HG02885 (cell line): ENCODE results near the gene MYF6.
A peak's percentile ranks its signal among the peaks of the same experiment; 100 is the strongest.

ENCODE experiments used
- ATAC-seq: cut with Tn5 transposase; IDR thresholded peaks from one replicate; pipeline ENCODE4 v1.9.1; 2021; ENCODE audit warnings: mild to moderate bottlenecking; ENCODE audit not compliant: unreplicated experiment, poor library complexity

The MYF6 gene

GRCh38 chr12:80747800-80748199, 40.4 kb downstream of the MYF6 start:
- no peak for ATAC-seq

DNA sequence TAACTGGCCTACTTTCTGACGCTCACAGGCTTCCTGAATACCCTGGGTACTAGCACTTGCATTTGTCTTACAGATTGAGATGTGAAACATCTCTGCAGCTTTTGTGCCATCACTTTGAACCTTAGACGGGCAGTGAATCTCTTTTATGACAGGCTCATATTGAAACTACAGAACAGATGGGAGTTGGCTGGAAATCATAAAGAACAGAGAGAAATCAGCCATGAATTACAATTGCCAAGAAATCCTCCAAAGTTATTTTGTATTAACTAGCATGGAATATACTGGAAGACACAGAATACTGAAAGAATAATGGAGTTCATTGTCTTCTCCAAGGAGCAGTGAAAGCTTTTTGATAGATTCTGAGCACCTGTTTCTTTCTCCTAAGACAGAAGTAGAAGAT, 42.0 kb downstream of the MYF6 start:
- no peak for ATAC-seq

- ATAC-seq = no peak
These were observed 45.0 kb downstream of the MYF6 start for GRCh38 chr12:80752464-80752863.

DNA sequence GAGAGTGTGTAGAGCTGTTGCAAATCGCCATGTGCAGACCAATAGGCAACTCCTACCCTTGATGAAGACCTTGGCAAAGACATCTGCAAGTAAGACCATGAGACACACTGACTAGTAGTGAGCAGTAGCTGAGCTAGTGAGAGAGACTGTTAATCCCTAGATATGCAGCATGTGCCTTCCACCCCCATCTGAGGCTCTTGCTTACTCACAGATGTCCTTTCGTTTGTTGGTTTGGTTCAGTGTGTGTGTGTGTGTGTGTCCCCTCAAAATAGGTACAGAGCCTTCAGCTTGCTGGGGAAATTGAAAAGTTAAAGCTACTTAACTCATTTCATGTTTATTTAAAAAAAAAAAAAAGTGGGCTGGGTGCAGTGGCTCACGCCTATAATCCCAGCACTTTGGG, 46.8 kb downstream of the MYF6 start:
- ATAC-seq = no peak

GRCh38 chr12:80756875-80757274, 49.4 kb downstream of the MYF6 start:
- peak; percentile 95 for ATAC-seq
